HG03064 (cell line): ENCODE results near the gene GRAMD2B.

ENCODE experiments used
- ATAC-seq: cut with Tn5 transposase; IDR thresholded peaks from one replicate; pipeline ENCODE4 v1.9.1; 2021; ENCODE audit warnings: low read depth; ENCODE audit not compliant: unreplicated experiment

Gene GRAMD2B

DNA sequence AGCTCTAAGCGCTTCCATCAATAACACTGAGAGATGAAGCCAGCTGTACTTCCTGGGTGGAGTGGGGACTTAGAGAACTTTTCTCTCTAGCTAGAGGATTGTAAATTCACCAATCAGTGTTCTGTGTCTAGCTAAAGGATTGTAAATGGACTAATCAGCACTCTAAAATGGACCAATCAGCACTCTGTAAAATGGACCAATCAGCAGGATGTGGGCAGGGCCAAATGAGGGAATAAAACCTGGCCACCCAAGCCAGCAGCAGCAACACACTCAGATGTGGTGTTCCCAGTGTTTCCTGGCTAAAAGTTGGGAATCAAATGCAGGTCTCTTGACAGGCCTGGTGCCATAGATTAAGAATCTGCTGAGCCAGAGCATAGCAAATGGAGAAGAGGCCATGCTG, 111.3 kb downstream of the GRAMD2B start:
- no peak for ATAC-seq

- no peak for ATAC-seq
Observed at GRCh38 chr5:126535856-126536545, 112.8 kb downstream of the GRAMD2B start.

GRCh38 chr5:126536874-126537273, 113.7 kb downstream of the GRAMD2B start:
- no peak for ATAC-seq

- ATAC-seq, result no peak
Observed at GRCh38 chr5:126538579-126538978, 115.4 kb downstream of the GRAMD2B start.

- no peak for ATAC-seq
Observed at GRCh38 chr5:126540631-126541030, 117.4 kb downstream of the GRAMD2B start.

GRCh38 chr5:126542441-126542840, 119.2 kb downstream of the GRAMD2B start:
- no peak for ATAC-seq

GRCh38 chr5:126543009-126543408, 119.8 kb downstream of the GRAMD2B start:
- no peak for ATAC-seq

GRCh38 chr5:126543660-126544059, 120.5 kb downstream of the GRAMD2B start:
- ATAC-seq, result no peak
